ENCODE data around the gene CLASP1. TPM values are rescaled to one million over a fixed set of nuclear protein-coding genes. Genes with fewer than 3 reads are reported as not detected.
"Not testable (repeated sequence)": the region's sequence is repeated elsewhere in the genome, so short reads cannot be mapped to it uniquely, and the experiment has no call there.

Gene CLASP1
- total RNA-seq, 1 experiment from 2014 or later, result 46.1 TPM

- Mint-ChIP-seq H3K4me3 (ENCODE audit: unreplicated experiment) (no peak overlapping the region), H3K27me3 (ENCODE audit: insufficient read depth, unreplicated experiment) (no peaks in the 10 kb centered on the region), H3K9me3 (ENCODE audit: unreplicated experiment) (no peaks in the 10 kb centered on the region), H3K36me3 (ENCODE audit: insufficient read depth, unreplicated experiment) (no peaks in the 10 kb centered on the region), H3K27ac (ENCODE audit: unreplicated experiment) (no peak overlapping the region), H3K4me1 (ENCODE audit: low read depth, unreplicated experiment) (peaks cover 16% of the 10 kb centered on the region)
- Histone ChIP-seq H3K4me3 (ENCODE audit: low read depth, low read length) (no peak overlapping the region), H3K36me3 (ENCODE audit: control insufficient read depth, insufficient read depth, low read length) (no peaks in the 10 kb centered on the region), H3K4me1 (peaks cover 13% of the 10 kb centered on the region), H3K9me3 (peaks cover 5% of the 10 kb centered on the region; the same call in 1 of the 2 replicates), H3K27me3 (replicated peaks; ENCODE audit: control insufficient read depth, insufficient read depth, low read length) (no peaks in the 10 kb centered on the region)
- intact Hi-C loops (cut with micrococcal nuclease; ENCODE audit: unreplicated experiment), result no loop called here
- CTCF ChIA-PET, result no interaction called here
- no peak for DNase-seq
- POLR2A ChIA-PET, result no interaction called here
- no TSS peak for BruUV-seq (replicated peaks)
- no peak for TF ChIP-seq CTCF (IDR thresholded peaks at IDR 0.05; ENCODE audit: insufficient read depth in 1 of 2, low read depth in 1 of 2, low read length in 1 of 2, severe bottlenecking in 1 of 2, unreplicated experiment in 1 of 2)
These were observed 332.3 kb downstream of the CLASP1 start for GRCh38 chr2:121316986-121317385.

GRCh38 chr2:121313701-121314100 lies 335.6 kb downstream of the CLASP1 start:
- intact Hi-C loops (cut with micrococcal nuclease; ENCODE audit: unreplicated experiment); H3K9me3 Mint-ChIP-seq (ENCODE audit: unreplicated experiment); CTCF ChIA-PET; H3K4me3 ChIP-seq (ENCODE audit: low read depth, low read length); H3K27ac Mint-ChIP-seq (ENCODE audit: unreplicated experiment); H3K4me3 Mint-ChIP-seq (ENCODE audit: unreplicated experiment); POLR2A ChIA-PET; DNase-seq; H3K4me1 Mint-ChIP-seq (ENCODE audit: low read depth, unreplicated experiment); H3K36me3 ChIP-seq (ENCODE audit: control insufficient read depth, insufficient read depth, low read length); H3K9me3 ChIP-seq; H3K36me3 Mint-ChIP-seq (ENCODE audit: insufficient read depth, unreplicated experiment); BruUV-seq (replicated peaks); H3K27me3 ChIP-seq (replicated peaks; ENCODE audit: control insufficient read depth, insufficient read depth, low read length); H3K4me1 ChIP-seq: not testable (repeated sequence)
- peaks cover 11% of the 10 kb centered on the region for H3K27me3 Mint-ChIP-seq (ENCODE audit: insufficient read depth, unreplicated experiment)

GRCh38 chr2:121309801-121310200 lies 339.5 kb downstream of the CLASP1 start:
- ChIA-PET POLR2A (no interaction called here), CTCF (no interaction called here)
- Histone ChIP-seq H3K4me1 (no peaks in the 10 kb centered on the region), H3K9me3 (peaks cover 5% of the 10 kb centered on the region; the same call in 1 of the 2 replicates), H3K36me3 (ENCODE audit: control insufficient read depth, insufficient read depth, low read length) (no peaks in the 10 kb centered on the region), H3K27me3 (replicated peaks; ENCODE audit: control insufficient read depth, insufficient read depth, low read length) (no peaks in the 10 kb centered on the region; the same call in 1 of the 2 replicates), H3K4me3 (ENCODE audit: low read depth, low read length) (no peak overlapping the region)
- Mint-ChIP-seq H3K27me3 (ENCODE audit: insufficient read depth, unreplicated experiment) (peaks cover 14% of the 10 kb centered on the region), H3K36me3 (ENCODE audit: insufficient read depth, unreplicated experiment) (no peaks in the 10 kb centered on the region), H3K4me3 (ENCODE audit: unreplicated experiment) (no peak overlapping the region), H3K9me3 (ENCODE audit: unreplicated experiment) (no peaks in the 10 kb centered on the region), H3K4me1 (ENCODE audit: low read depth, unreplicated experiment) (no peaks in the 10 kb centered on the region), H3K27ac (ENCODE audit: unreplicated experiment) (no peak overlapping the region)
- TF ChIP-seq CTCF (IDR thresholded peaks at IDR 0.05; ENCODE audit: insufficient read depth in 1 of 2, low read depth in 1 of 2, low read length in 1 of 2, severe bottlenecking in 1 of 2, unreplicated experiment in 1 of 2), result no peak
- BruUV-seq (replicated peaks), result no TSS peak
- DNase-seq, result no peak
- intact Hi-C loops (cut with micrococcal nuclease; ENCODE audit: unreplicated experiment), result no loop called here

- no TSS peak for BruUV-seq (replicated peaks)
These were observed 339.9 kb downstream of the CLASP1 start for GRCh38 chr2:121309323-121309722.

More at GRCh38 chr2:121309323-121309722, 339.9 kb downstream of the CLASP1 start:
- ChIA-PET POLR2A (no interaction called here), CTCF (no interaction called here)
- Histone ChIP-seq H3K27me3 (replicated peaks; ENCODE audit: control insufficient read depth, insufficient read depth, low read length) (no peaks in the 10 kb centered on the region; the same call in 1 of the 2 replicates), H3K9me3 (peaks cover 5% of the 10 kb centered on the region; the same call in 1 of the 2 replicates), H3K4me3 (ENCODE audit: low read depth, low read length) (no peak overlapping the region), H3K4me1 (no peaks in the 10 kb centered on the region), H3K36me3 (ENCODE audit: control insufficient read depth, insufficient read depth, low read length) (no peaks in the 10 kb centered on the region)
- H3K4me1 Mint-ChIP-seq (ENCODE audit: low read depth, unreplicated experiment), result no peaks in the 10 kb centered on the region
- H3K4me3 Mint-ChIP-seq (ENCODE audit: unreplicated experiment), result no peak overlapping the region
- intact Hi-C loops (cut with micrococcal nuclease; ENCODE audit: unreplicated experiment), result no loop called here
- DNase-seq, result no peak
- H3K27ac Mint-ChIP-seq (ENCODE audit: unreplicated experiment), result no peak overlapping the region
- no peaks in the 10 kb centered on the region for H3K9me3 Mint-ChIP-seq (ENCODE audit: unreplicated experiment)
- H3K36me3 Mint-ChIP-seq (ENCODE audit: insufficient read depth, unreplicated experiment), result no peaks in the 10 kb centered on the region
- H3K27me3 Mint-ChIP-seq (ENCODE audit: insufficient read depth, unreplicated experiment), result peaks cover 14% of the 10 kb centered on the region
- no peak for TF ChIP-seq CTCF (IDR thresholded peaks at IDR 0.05; ENCODE audit: insufficient read depth in 1 of 2, low read depth in 1 of 2, low read length in 1 of 2, severe bottlenecking in 1 of 2, unreplicated experiment in 1 of 2)
